Measurements from ENCODE around the gene TSPAN10. TPM values are rescaled to one million over a fixed set of nuclear protein-coding genes. Genes with fewer than 3 reads are reported as not detected.

The TSPAN10 gene
- total and polyA plus RNA-seq, 11 donors: 0.07 to 0.46 (median 0.38) TPM; not detected in 5

GRCh38 chr17:81603846-81604610, 33.0 kb upstream of the TSPAN10 start:
- 70 to 89% (median 73%) methylated on average over 11 of the region's 11 CpGs for WGBS, 4 donors
- H3K36me3 ChIP-seq: peaks cover 0 to 99% (median 88%) of the 10 kb centered on the region in 9 donors

DNA sequence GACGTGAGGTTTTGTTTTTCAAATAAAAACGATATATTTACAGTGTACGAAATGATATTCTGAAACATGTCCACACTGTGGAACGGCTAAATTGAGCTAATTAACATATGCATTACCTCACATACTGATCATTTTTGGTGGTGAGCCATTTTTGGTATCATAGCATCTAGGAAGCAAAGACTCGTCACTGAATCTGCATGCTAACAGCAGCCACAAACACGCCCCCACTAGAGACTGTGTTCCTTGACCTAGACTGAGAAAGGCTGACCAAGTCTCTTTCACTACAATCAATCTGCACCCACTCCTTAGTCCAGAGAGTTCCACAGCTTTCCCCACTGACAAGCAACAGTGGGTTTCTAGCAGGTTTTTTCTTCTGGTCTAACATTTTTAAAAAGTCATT, 29.6 kb upstream of the TSPAN10 start:
- peaks cover 0 to 96% (median 92%) of the 10 kb centered on the region in 9 donors for H3K36me3 ChIP-seq
- WGBS, 4 donors: 71 to 80% (median 73%) methylated on average over 6 of the region's 6 CpGs
- H3K4me1 ChIP-seq: peaks cover 0 to 21% (median 3%) of the 10 kb centered on the region in 12 donors
- H3K4me3 ChIP-seq: no peak overlapping the region
- DNase-seq (no peak), ATAC-seq (no peak)
- no peak overlapping the region for H3K27ac ChIP-seq
- no peak for TF ChIP-seq POLR2A (IDR thresholded peaks at IDR 0.05)
- TF ChIP-seq, protein P1, sequence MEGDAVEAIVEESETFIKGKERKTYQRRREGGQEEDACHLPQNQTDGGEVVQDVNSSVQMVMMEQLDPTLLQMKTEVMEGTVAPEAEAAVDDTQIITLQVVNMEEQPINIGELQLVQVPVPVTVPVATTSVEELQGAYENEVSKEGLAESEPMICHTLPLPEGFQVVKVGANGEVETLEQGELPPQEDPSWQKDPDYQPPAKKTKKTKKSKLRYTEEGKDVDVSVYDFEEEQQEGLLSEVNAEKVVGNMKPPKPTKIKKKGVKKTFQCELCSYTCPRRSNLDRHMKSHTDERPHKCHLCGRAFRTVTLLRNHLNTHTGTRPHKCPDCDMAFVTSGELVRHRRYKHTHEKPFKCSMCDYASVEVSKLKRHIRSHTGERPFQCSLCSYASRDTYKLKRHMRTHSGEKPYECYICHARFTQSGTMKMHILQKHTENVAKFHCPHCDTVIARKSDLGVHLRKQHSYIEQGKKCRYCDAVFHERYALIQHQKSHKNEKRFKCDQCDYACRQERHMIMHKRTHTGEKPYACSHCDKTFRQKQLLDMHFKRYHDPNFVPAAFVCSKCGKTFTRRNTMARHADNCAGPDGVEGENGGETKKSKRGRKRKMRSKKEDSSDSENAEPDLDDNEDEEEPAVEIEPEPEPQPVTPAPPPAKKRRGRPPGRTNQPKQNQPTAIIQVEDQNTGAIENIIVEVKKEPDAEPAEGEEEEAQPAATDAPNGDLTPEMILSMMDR (IDR thresholded peaks at IDR 0.05): no peak
- intact Hi-C loops (cut with DNase I): loop anchor here in 2 of 10 donors (10.0 kb wide), 2 partner anchors 93 to 353 kb away; partner anchors contain the start of gene ACTG1 (in 1 of the 2)
- no peaks in the 10 kb centered on the region for H3K9me3 ChIP-seq
- no peaks in the 10 kb centered on the region for H3K27me3 ChIP-seq

More at GRCh38 chr17:81603846-81604610, 33.0 kb upstream of the TSPAN10 start:
- peaks cover 0 to 21% (median 6%) of the 10 kb centered on the region in 12 donors for H3K4me1 ChIP-seq
- no peak for TF ChIP-seq POLR2A (IDR thresholded peaks at IDR 0.05)
- TF ChIP-seq, protein P1 (IDR thresholded peaks at IDR 0.05): no peak
- DNase-seq (no peak), ATAC-seq (no peak)
- H3K9me3 ChIP-seq: no peaks in the 10 kb centered on the region
- no peak overlapping the region for H3K27ac ChIP-seq
- H3K27me3 ChIP-seq: no peaks in the 10 kb centered on the region
- intact Hi-C loops (cut with DNase I): loop anchor here (5.0 to 10.0 kb wide), 9 partner anchors 42 to 462 kb away; partner anchors contain the start of genes ACTG1 (in 1 of the 10) and FAAP100 (in 1 of the 10)
- H3K4me3 ChIP-seq: no peak overlapping the region

- Histone ChIP-seq H3K4me1 (peaks cover 0 to 26% (median 6%) of the 10 kb centered on the region in 12 donors), H3K9me3 (no peaks in the 10 kb centered on the region), H3K4me3 (no peak overlapping the region), H3K27me3 (no peaks in the 10 kb centered on the region), H3K36me3 (peaks cover 0 to 97% (median 94%) of the 10 kb centered on the region in 9 donors), H3K27ac (peak overlapping the region in 1 of 12 donors; percentile 73)
- ATAC-seq (no peak), DNase-seq (no peak)
- TF ChIP-seq POLR2A (IDR thresholded peaks at IDR 0.05): no peak
- TF ChIP-seq, protein P1 (IDR thresholded peaks at IDR 0.05): no peak
- intact Hi-C loops (cut with DNase I): loop anchor here in 2 of 10 donors (10.0 kb wide), 2 partner anchors 93 to 353 kb away; partner anchors contain the start of gene ACTG1 (in 1 of the 2)
- WGBS, 4 donors: 96 to 100% (median 98%) methylated on average over 4 of the region's 4 CpGs
Measured at GRCh38 chr17:81608082-81608481, 28.9 kb upstream of the TSPAN10 start.

DNA sequence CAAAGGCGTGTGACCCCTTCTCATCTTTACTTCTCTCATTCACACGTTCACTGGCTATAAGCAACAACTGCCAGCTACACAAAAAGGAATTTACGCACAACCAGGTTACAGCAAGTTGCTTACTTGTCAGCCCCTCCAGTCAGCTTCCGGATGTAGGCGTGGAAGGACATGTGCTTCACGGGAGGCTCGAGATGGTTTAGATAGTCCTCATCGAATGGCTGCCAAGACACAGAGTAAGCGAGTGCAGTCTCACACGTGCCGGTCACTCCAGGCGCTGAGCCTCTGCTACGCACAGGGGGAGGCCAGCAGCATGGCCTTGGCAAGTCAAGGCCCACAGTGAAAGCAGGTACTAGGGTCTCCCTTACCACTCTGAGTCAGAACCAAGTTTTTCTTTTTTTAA, 28.4 kb upstream of the TSPAN10 start:
- ATAC-seq (no peak), DNase-seq (no peak)
- no peaks in the 10 kb centered on the region for H3K9me3 ChIP-seq
- TF ChIP-seq POLR2A (IDR thresholded peaks at IDR 0.05): no peak
- TF ChIP-seq, protein P1 (IDR thresholded peaks at IDR 0.05): no peak
- H3K36me3 ChIP-seq: peaks cover 0 to 97% (median 94%) of the 10 kb centered on the region in 9 donors
- 87 to 90% (median 89%) methylated on average over 13 of the region's 13 CpGs for WGBS, 4 donors
- no peaks in the 10 kb centered on the region for H3K27me3 ChIP-seq
- peaks cover 0 to 31% (median 8%) of the 10 kb centered on the region in 12 donors for H3K4me1 ChIP-seq
- intact Hi-C loops (cut with DNase I): loop anchor here in 2 of 10 donors (10.0 kb wide), 2 partner anchors 94 to 354 kb away; partner anchors contain the start of gene ACTG1 (in 1 of the 2)
- H3K4me3 ChIP-seq: no peak overlapping the region
- H3K27ac ChIP-seq: peak overlapping the region in 3 of 12 donors; percentile 51 to 73 (median 57)

Data from heart left ventricle (tissue), 16 donors.